Measurements from ENCODE around the gene NELFE.

GRCh38 chr6:31958741-31959739 lies at the start of gene NELFE, which contains the start of gene SKIC2:
- TF ChIP-seq CTCF (IDR thresholded peaks at IDR 0.05; ENCODE audit: low read depth, low read length, missing input control) = no peak
- TF ChIP-seq NR2F2 (IDR thresholded peaks at IDR 0.05) = peak; percentile 100
- peak; percentile 82 to 89 for TF ChIP-seq HNF4A (conservative IDR thresholded peaks at IDR 0.05)
- peak; percentile 86 for TF ChIP-seq MAX (IDR thresholded peaks at IDR 0.05)
- TF ChIP-seq GABPA (IDR thresholded peaks at IDR 0.05 in 1 of 2, conservative IDR thresholded peaks at IDR 0.05 in 1 of 2) = peak; percentile 98 to 100
- TF ChIP-seq RAD21 (IDR thresholded peaks at IDR 0.05) = peak; percentile 52 to 58
- no peak for TF ChIP-seq TAF1 (conservative IDR thresholded peaks at IDR 0.05)
- TF ChIP-seq SP1 (IDR thresholded peaks at IDR 0.05) = peak; percentile 90
